Myocyte (in vitro differentiated cells): ENCODE measurements around the gene SARDH. TPM values are rescaled to one million over a fixed set of nuclear protein-coding genes. Genes with fewer than 3 reads are reported as not detected.

Source experiments
- total RNA-seq: library from RNA; depleted of rRNA; stranded (reverse); fragments of >200 nt; gene quantifications from 2 replicates; pipeline ENCODE4 v1.2.3, GENCODE V29; 2014

Gene SARDH
- total RNA-seq, 1 donor from 2014 or later = 55.6 TPM

Other genes starting within 250 kb of the SARDH start
- gene MYMK, start 213.4 kb downstream of the SARDH start, total RNA-seq = 441 and 664 TPM in 2 replicates
- 4.7 and 8.1 TPM in 2 replicates for gene ADAMTSL2, start 203.6 kb downstream of the SARDH start, total RNA-seq
- not detected in 2 replicates for gene FAM163B, start 129.0 kb downstream of the SARDH start, total RNA-seq
- gene DBH, start 102.0 kb downstream of the SARDH start, total RNA-seq = 0.16 and 1.5 TPM in 2 replicates